Cardiac fibroblast (primary cell): ENCODE results near the gene TTLL1.

ENCODE experiments used
- DNase-seq, 2 donors: peaks; one replicate each; pipeline versions ENCODE4 v3.0.0 to v3.0.0-alpha.2; 2010; ENCODE audit warnings: low read depth in 2 of 2
- H3K4me3 ChIP-seq, 2 donors: replicated peaks in 1 of 2; 1 replicate in 1 of 2; 2 replicates in 1 of 2; pipeline ENCODE4 v1.5.1; 2011; ENCODE audit warnings: low read depth in 2 of 2, low read length in 2 of 2, mild to moderate bottlenecking in 2 of 2, moderate library complexity in 1 of 2
- CTCF ChIP-seq: IDR thresholded peaks from one replicate; pipeline ENCODE4 v1.5.1; 2011; ENCODE audit warnings: low read depth, mild to moderate bottlenecking, low read length, inconsistent platforms

The TTLL1 gene

GRCh38 chr22:43088627-43088983 lies 586 bp downstream of the TTLL1 start:
- TF ChIP-seq CTCF = no peak
- peak overlapping the region; percentile 80 to 86 for H3K4me3 ChIP-seq
- DNase-seq = no peak

GRCh38 chr22:43085658-43086606 lies 3.3 kb downstream of the TTLL1 start:
- no peak overlapping the region for H3K4me3 ChIP-seq
- DNase-seq = no peak
- no peak for TF ChIP-seq CTCF

DNA sequence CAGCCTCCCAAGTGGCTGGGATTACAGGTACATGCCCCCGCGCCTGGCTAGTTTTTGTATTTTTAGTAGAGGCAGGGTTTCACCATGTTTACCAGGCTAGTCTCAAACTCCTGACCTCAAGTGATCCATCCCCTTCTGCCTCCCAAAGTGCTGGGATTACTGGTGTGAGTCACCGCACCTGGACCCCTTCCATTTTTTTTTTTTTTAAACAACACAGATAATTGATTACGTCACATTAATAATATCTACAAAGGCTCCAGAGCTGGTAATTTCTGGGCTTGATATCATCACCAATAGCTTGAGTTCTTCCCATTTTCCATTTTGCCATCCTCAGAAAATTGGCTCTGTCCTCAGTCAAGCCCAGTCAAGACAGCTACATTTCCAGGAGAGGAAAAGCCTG lies 7.2 kb downstream of the TTLL1 start:
- peak; percentile 30 to 36 for DNase-seq
- H3K4me3 ChIP-seq = no peak overlapping the region
- TF ChIP-seq CTCF = no peak

DNA sequence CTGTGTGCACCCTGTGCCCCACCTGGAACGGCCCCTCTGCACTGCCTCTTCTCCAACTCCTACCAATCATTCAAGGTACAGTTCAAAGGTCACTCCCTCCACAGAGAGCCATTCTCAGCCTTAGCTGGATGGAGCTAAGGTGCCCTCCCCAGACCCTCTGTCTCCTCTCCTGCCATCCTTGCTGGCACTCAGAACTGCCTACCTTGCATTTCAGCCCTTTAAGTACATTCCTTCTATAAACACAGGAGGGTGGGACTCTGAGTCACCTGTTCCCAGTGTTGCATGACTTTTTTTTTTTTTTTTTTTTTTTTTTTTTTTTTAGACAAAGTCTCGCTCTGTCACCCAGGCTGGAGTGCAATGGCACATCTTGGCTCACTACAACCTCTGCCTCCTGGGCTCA lies 8.6 kb downstream of the TTLL1 start:
- DNase-seq = peak in 1 of 2 donors; percentile 27
- no peak for TF ChIP-seq CTCF
- H3K4me3 ChIP-seq = no peak overlapping the region

DNA sequence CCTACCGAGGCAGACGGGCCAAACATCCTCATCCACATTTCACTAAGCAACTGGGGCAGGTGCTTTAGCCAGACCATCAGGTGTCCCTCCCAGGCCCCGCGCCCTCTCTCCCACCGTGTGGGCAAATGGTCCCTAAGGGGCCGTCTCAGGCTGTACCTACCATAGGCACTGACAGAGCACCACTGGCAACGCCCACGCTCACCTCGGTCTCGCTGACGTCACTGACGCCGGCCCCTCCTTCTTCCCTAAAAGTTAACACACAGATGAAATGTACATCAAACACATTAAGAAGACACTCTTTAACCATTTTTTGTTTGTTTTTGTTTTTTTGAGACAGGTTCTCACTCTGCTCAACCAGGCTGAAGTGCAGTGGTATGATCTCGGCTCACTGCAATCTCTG lies 9.4 kb downstream of the TTLL1 start:
- no peak overlapping the region for H3K4me3 ChIP-seq
- TF ChIP-seq CTCF = no peak
- no peak for DNase-seq

GRCh38 chr22:43078522-43078921 lies 10.7 kb downstream of the TTLL1 start:
- H3K4me3 ChIP-seq = no peak overlapping the region
- TF ChIP-seq CTCF = no peak
- no peak for DNase-seq
